Left lung (tissue), 14 donors: ENCODE measurements around the gene LSM6. TPM values are rescaled to one million over a fixed set of nuclear protein-coding genes. Genes with fewer than 3 reads are reported as not detected.
A peak's percentile ranks its signal among the peaks of the same experiment; 100 is the strongest.

ENCODE experiments used
- ATAC-seq: fragments of 200-7000 bp; cut with Tn5 transposase; one replicate; pipeline ENCODE4 v1.9.1; 2020; ENCODE audit warnings: moderate library complexity
- DNase-seq, 4 donors: peaks; one replicate each; pipeline ENCODE4 v3.0.0-alpha.2; 2013 to 2020
- H3K27ac ChIP-seq, 2 donors: fragments of 200-600 bp; sonication (generic) in 1 of 2; one replicate each; pipeline versions ENCODE4 v1.5.0 to v1.8.0; 2020 to 2021
- H3K27me3 ChIP-seq, 2 donors: fragments of 200-600 bp; sonication (generic) in 1 of 2; one replicate each; pipeline versions ENCODE4 v1.5.0 to v1.8.0; 2020 to 2021
- H3K36me3 ChIP-seq, 2 donors: fragments of 200-600 bp; sonication (generic) in 1 of 2; one replicate each; pipeline versions ENCODE4 v1.5.0 to v1.8.0; 2020 to 2021
- H3K4me1 ChIP-seq, 2 donors: fragments of 200-600 bp; one replicate each; pipeline ENCODE4 v1.8.0; 2021
- H3K4me3 ChIP-seq, 2 donors: fragments of 200-600 bp; sonication (generic) in 1 of 2; one replicate each; pipeline versions ENCODE4 v1.5.0 to v1.8.0; 2020 to 2021; ENCODE audit warnings: mild to moderate bottlenecking in 1 of 2
- H3K9me3 ChIP-seq, 2 donors: fragments of 200-600 bp; sonication (generic) in 1 of 2; one replicate each; pipeline versions ENCODE4 v1.5.0 to v1.8.0; 2020 to 2021
- intact Hi-C, 2 donors: fragments of 100-400 bp; cut with DNase I; formaldehyde crosslinking; loops; one replicate each; pipeline versions ENCODE4 v1.11.2 to v1.14.2; 2022
- long read RNA-seq, 12 donors: library from polyadenylated mRNA in 2 of 12; unstranded in 2 of 12; transcript quantifications; one replicate each; pipeline ENCODE4 v2.0.0 and lab custom pipeline, GENCODE V29; 2019 to 2026
- polyA plus RNA-seq, 6 donors: library from polyadenylated mRNA; unstranded; fragments of 120-200 nt; gene quantifications; one replicate each; pipeline ENCODE4 v1.2.1, GENCODE V29; 2013; ENCODE audit not compliant: insufficient read length in 6 of 6
- total RNA-seq, 2 donors: library from RNA; stranded (reverse); fragmentation: NEBNext Ultra II Directional; extraction: Animal tissue kit (Norgen Biotek cat#: 25700); gene quantifications; one replicate each; pipeline ENCODE4 v1.2.1, GENCODE V29; 2021
- TF ChIP-seq, protein P1 (sequence below), 2 donors: fragments of 200-600 bp; sonication (generic) in 1 of 2; IDR thresholded peaks; one replicate each; pipeline versions ENCODE4 v1.5.0 to v1.8.0; 2021; ENCODE audit warnings: antibody characterized with exemption in 2 of 2
- donor health status: DM: no; HTN: yes; CAD: no.
- donor health status: DM: no; HTN: no; CAD: no.

The LSM6 gene
- 10 to 100 TPM; 21.8 to 33.9 TPM for total RNA-seq
- polyA plus RNA-seq, result 10 to 100 TPM; 60.4 to 68.4 (median 62.8) TPM
- long read RNA-seq, donor 1, transcript LSM6-201 (4 exons, 2,259 nt), result major isoform, 54 of 63 reads
- long read RNA-seq, donor 1, partial matches to known transcripts, result 6 of 63 reads
- long read RNA-seq, donor 1, other reads (novel, unspliced or antisense), result 0 of 63 reads
- long read RNA-seq, donor 2, transcript LSM6-201 (4 exons, 2,259 nt), result major isoform, 55 of 67 reads
- long read RNA-seq, donor 2, partial matches to known transcripts, result 10 of 67 reads
- long read RNA-seq, donor 2, other reads (novel, unspliced or antisense), result 0 of 67 reads
- long read RNA-seq, donor 3, transcript LSM6-201 (4 exons, 2,259 nt), result major isoform, 39 of 42 reads
- long read RNA-seq, donor 3, partial matches to known transcripts, result 0 of 42 reads
- long read RNA-seq, donor 3, other reads (novel, unspliced or antisense), result 0 of 42 reads
- long read RNA-seq, donor 4, transcript LSM6-201 (4 exons, 2,259 nt), result major isoform, 21 of 26 reads
- long read RNA-seq, donor 4, partial matches to known transcripts, result 2 of 26 reads
- long read RNA-seq, donor 4, other reads (novel, unspliced or antisense), result 1 of 26 reads
- long read RNA-seq, donor 5, transcript LSM6-201 (4 exons, 2,259 nt), result major isoform, 33 of 37 reads
- long read RNA-seq, donor 5, partial matches to known transcripts, result 0 of 37 reads
- long read RNA-seq, donor 5, other reads (novel, unspliced or antisense), result 0 of 37 reads
- long read RNA-seq, donor 6, transcript LSM6-201 (4 exons, 2,259 nt), result major isoform, 45 of 59 reads
- long read RNA-seq, donor 6, partial matches to known transcripts, result 7 of 59 reads
- long read RNA-seq, donor 6, other reads (novel, unspliced or antisense), result 0 of 59 reads
- long read RNA-seq, donor 7, transcript LSM6-201 (4 exons, 2,259 nt), result major isoform, 23 of 24 reads
- long read RNA-seq, donor 7, partial matches to known transcripts, result 0 of 24 reads
- long read RNA-seq, donor 7, other reads (novel, unspliced or antisense), result 0 of 24 reads
- long read RNA-seq, donor 8, transcript LSM6-201 (4 exons, 2,259 nt), result major isoform, 32 of 36 reads
- long read RNA-seq, donor 8, partial matches to known transcripts, result 0 of 36 reads
- long read RNA-seq, donor 8, other reads (novel, unspliced or antisense), result 0 of 36 reads
- long read RNA-seq, donor 9, result 0 reads
- long read RNA-seq, donor 10, transcript LSM6-201 (4 exons, 2,259 nt), result major isoform, 16 of 20 reads
- long read RNA-seq, donor 10, partial matches to known transcripts, result 0 of 20 reads
- long read RNA-seq, donor 10, other reads (novel, unspliced or antisense), result 0 of 20 reads
- long read RNA-seq, donor 11, transcript LSM6-201 (4 exons, 2,259 nt), result major isoform, 36 of 48 reads
- long read RNA-seq, donor 11, partial matches to known transcripts, result 5 of 48 reads
- long read RNA-seq, donor 11, other reads (novel, unspliced or antisense), result 0 of 48 reads
- long read RNA-seq, donor 12, transcript LSM6-201 (4 exons, 2,259 nt), result major isoform, 34 of 38 reads
- long read RNA-seq, donor 12, partial matches to known transcripts, result 0 of 38 reads
- long read RNA-seq, donor 12, other reads (novel, unspliced or antisense), result 0 of 38 reads

DNA sequence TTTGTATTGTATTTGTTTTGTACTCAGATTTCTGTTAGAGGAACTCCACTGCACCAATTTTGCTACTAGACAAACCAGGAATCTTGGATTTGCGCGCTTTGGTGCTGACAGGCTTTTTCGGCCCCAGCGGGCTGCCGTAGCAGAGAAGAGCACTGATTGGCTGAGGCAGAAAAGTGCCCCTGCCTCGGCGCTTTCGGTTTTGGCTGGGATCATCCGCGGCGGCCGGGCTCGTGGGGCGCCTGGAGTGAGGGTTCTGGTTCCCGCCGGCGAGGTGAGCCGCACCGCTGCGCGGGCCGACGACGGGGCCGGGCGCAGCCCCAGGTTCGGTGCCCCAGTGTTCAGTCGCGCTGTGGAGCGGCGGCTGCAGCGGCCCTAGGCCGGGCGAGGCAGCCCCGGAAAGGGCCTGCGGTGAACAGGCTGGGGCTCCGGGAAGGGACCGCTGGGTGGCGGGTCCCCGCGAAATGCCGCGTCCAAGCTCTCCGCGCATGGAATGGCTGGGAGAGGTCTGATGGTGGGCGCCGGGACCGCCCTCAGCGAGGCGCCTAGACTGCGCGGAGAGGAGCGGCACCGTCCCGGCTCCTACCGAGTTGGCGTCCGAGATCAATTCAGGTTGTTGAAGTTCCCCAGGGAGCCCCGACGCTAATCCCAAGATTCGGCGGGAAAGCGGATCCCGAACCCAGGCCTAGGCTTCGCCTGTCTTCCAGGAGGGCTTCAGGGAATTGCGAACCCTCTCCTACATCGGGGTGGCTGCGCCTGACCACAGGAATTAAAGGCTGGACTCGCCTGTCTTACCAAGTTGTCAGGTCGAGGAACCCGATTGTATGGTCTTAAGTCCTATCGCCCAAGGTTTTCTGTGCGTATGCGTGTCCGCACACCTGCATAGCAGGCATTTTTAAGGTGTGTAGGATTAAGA is at the start of gene LSM6:
Gene LSM6 (plus strand): TSS at position 178 of the 913 bp plus-strand sequence. CDS start 7,204 bp downstream, outside the sequence.
- peak within 1 kb of the TSS; percentile 75 to 89 for H3K4me3 ChIP-seq
- DNase-seq, result peak; percentile 82 to 95 (median 90)
- TF ChIP-seq, protein P1, sequence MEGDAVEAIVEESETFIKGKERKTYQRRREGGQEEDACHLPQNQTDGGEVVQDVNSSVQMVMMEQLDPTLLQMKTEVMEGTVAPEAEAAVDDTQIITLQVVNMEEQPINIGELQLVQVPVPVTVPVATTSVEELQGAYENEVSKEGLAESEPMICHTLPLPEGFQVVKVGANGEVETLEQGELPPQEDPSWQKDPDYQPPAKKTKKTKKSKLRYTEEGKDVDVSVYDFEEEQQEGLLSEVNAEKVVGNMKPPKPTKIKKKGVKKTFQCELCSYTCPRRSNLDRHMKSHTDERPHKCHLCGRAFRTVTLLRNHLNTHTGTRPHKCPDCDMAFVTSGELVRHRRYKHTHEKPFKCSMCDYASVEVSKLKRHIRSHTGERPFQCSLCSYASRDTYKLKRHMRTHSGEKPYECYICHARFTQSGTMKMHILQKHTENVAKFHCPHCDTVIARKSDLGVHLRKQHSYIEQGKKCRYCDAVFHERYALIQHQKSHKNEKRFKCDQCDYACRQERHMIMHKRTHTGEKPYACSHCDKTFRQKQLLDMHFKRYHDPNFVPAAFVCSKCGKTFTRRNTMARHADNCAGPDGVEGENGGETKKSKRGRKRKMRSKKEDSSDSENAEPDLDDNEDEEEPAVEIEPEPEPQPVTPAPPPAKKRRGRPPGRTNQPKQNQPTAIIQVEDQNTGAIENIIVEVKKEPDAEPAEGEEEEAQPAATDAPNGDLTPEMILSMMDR (IDR thresholded peaks at IDR 0.05), result peak in 1 of 2 donors; percentile 23
- no peaks in the 10 kb centered on the region for H3K9me3 ChIP-seq
- no peaks in the 10 kb centered on the region for H3K36me3 ChIP-seq
- ATAC-seq, result peak; percentile 96
- no peaks in the 10 kb centered on the region for H3K27me3 ChIP-seq
- intact Hi-C loops, result no loop called here
- H3K4me1 ChIP-seq, result peaks cover 10 to 49% of the 10 kb centered on the region in 2 donors
- H3K27ac ChIP-seq, result peak within 1 kb of the TSS; percentile 93 to 95

- TF ChIP-seq, protein P1 (IDR thresholded peaks at IDR 0.05), result no peak
- Histone ChIP-seq H3K36me3 (no peaks in the 10 kb centered on the region), H3K27ac (no peak overlapping the region), H3K4me1 (no peaks in the 10 kb centered on the region), H3K9me3 (no peaks in the 10 kb centered on the region), H3K27me3 (no peaks in the 10 kb centered on the region), H3K4me3 (no peak overlapping the region)
- intact Hi-C loops, result no loop called here
- DNase-seq (no peak), ATAC-seq (no peak)
Measured at GRCh38 chr4:146132445-146132844, 43.1 kb upstream of the LSM6 start.

DNA sequence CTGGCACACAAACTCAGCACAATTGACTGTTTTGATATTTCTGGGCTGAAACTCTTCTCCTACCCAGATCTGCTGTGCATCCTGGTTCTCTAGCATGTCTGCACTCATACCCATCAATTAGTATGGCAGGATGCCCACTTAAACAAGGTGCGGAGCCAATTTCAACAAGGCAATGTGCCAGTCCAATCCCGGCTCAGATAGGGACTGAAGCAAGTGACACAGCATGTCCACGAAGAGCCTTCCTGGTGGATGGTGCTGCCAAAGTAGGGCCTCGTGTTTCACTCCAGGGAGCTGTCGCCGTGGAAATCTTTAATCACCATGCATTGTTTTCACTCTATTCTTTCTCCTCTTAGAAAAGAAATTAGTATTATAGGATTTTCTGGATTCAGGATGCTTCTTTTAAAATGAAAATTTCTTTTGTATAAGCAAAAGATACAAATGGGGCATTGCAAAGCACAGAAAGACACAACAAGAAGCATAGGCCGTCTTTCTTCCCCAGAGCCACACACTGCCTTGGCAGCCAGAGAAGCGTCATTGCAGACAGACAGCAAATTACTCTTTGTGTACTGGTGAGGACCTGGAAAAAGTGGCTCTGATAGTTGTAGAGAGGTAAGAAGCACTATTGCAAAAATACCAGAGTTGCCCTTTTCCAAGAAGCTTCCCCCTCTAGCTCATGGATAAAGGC is 40.6 kb upstream of the LSM6 start:
- no peaks in the 10 kb centered on the region for H3K36me3 ChIP-seq
- no peaks in the 10 kb centered on the region for H3K27me3 ChIP-seq
- TF ChIP-seq, protein P1 (IDR thresholded peaks at IDR 0.05), result no peak
- H3K4me1 ChIP-seq, result no peaks in the 10 kb centered on the region
- no peak for ATAC-seq
- no peak overlapping the region for H3K4me3 ChIP-seq
- H3K27ac ChIP-seq, result no peak overlapping the region
- intact Hi-C loops, result no loop called here
- DNase-seq, result no peak
- no peaks in the 10 kb centered on the region for H3K9me3 ChIP-seq

DNA sequence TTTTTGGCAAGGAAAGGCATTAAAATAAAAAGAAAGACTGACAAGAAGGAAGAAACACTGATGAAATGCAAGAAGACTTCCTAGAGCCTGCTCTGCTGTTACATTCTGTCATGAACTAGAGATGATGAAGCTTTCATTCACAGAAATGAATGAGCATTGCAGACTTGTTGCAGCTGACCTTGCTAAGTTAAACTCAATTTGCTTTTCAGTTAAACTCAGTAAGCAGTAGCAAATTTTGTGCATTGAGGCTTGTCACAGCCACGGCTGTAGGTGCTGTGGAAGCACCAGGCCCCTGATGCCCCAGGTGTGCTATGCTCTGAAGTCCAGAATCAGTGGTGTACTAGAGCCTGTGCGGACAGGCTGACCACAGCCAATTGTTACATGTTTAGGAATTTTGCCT is 39.6 kb upstream of the LSM6 start:
- Histone ChIP-seq H3K36me3 (no peaks in the 10 kb centered on the region), H3K4me3 (no peak overlapping the region), H3K27ac (no peak overlapping the region), H3K9me3 (no peaks in the 10 kb centered on the region), H3K27me3 (no peaks in the 10 kb centered on the region), H3K4me1 (no peaks in the 10 kb centered on the region)
- intact Hi-C loops, result no loop called here
- DNase-seq (no peak), ATAC-seq (no peak)
- TF ChIP-seq, protein P1 (IDR thresholded peaks at IDR 0.05), result no peak
